K562 (cell line): ENCODE data around the gene C1orf216. TPM values are rescaled to one million over a fixed set of nuclear protein-coding genes. Genes with fewer than 3 reads are reported as not detected.

Source experiments
- ATF7 ChIP-seq: fragments of 450-650 bp; IDR thresholded peaks from 2 replicates; pipeline ENCODE4 v1.7.1; 2014; ENCODE audit warnings: mild to moderate bottlenecking, moderate library complexity
- CBFB ChIP-seq: sonication (generic); formaldehyde crosslinking; IDR thresholded peaks from 2 replicates; pipeline ENCODE4 v1.4.0; 2020; ENCODE audit warnings: mild to moderate bottlenecking, missing genetic modification reagents
- CHAMP1 ChIP-seq: fragments of 450-650 bp; IDR thresholded peaks from 2 replicates; pipeline ENCODE4 v1.6.1; 2016; ENCODE audit warnings: mild to moderate bottlenecking
- CTBP1 ChIP-seq: fragments of 450-650 bp; IDR thresholded peaks from 2 replicates; pipeline ENCODE4 v1.6.1; 2016; ENCODE audit warnings: borderline replicate concordance
- CUX1 ChIP-seq: fragments of 200-800 bp; sonication (Bioruptor generic); IDR thresholded peaks from 2 replicates; pipeline ENCODE4 v1.6.1; 2016; ENCODE audit warnings: missing genetic modification characterization, missing compliant biosample characterization
- E2F6 ChIP-seq, 2 experiments: IDR thresholded peaks; 2 replicates each; pipeline ENCODE4 v1.6.1; 2011; ENCODE audit warnings: borderline replicate concordance in 1 of 2, control low read depth in 1 of 2, low read depth in 1 of 2, low read length in 1 of 2, mild to moderate bottlenecking in 1 of 2, mixed read lengths in 1 of 2, moderate library complexity in 1 of 2; ENCODE audit not compliant: insufficient read depth in 1 of 2, insufficient read length in 1 of 2, poor library complexity in 1 of 2, severe bottlenecking in 1 of 2; ENCODE audit errors: extremely low read depth in 1 of 2
- MYC ChIP-seq, 2 experiments: fragments of 250-450 bp in 1 of 2; sonication (Bioruptor Pico) in 1 of 2; IDR thresholded peaks; 2 replicates each; pipeline versions ENCODE4 v1.5.1 to v1.6.1; 2012 to 2021; ENCODE audit warnings: low read depth in 2 of 2, borderline replicate concordance in 1 of 2, improper control_type of control experiment in 1 of 2, low read length in 1 of 2, mild to moderate bottlenecking in 1 of 2, moderate library complexity in 1 of 2
- TCF3 ChIP-seq: sonication (generic); formaldehyde crosslinking; IDR thresholded peaks from 2 replicates; pipeline ENCODE4 v1.4.0; 2020; ENCODE audit warnings: mild to moderate bottlenecking, missing genetic modification reagents
- polyA plus RNA-seq, 8 experiments: library from polyadenylated mRNA; depleted of rRNA in 4 of 8; stranded (reverse) in 5 of 8; unstranded in 3 of 8; fragments of >200 nt; fragmentation: Nextera tagmentation in 2 of 8; fragmentation: Illumina TruSeq in 1 of 8; extraction: Ambion mirVana in 2 of 8; extraction: Trizol in 1 of 8; gene quantifications; 2 replicates each; pipeline versions ENCODE4 v1.2.1 to v1.2.3, GENCODE V29; 2011 to 2014; ENCODE audit warnings: inconsistent platforms in 1 of 8, missing spikeins in 1 of 8
- total RNA-seq, 7 experiments: library from RNA; depleted of rRNA in 6 of 7; stranded (reverse); fragments of >200 nt in 6 of 7; fragmentation: Illumina TruSeq in 2 of 7; extraction: Trizol in 2 of 7; gene quantifications; 2 replicates each; pipeline versions ENCODE4 v1.2.1 to v1.2.3, GENCODE V29; 2011 to 2021; ENCODE audit warnings: low replicate concordance in 1 of 7

The C1orf216 gene
- total and polyA plus RNA-seq, 9 of the 15 experiments (the other 6 are each of a cell fraction or from before 2014, with no cell fraction given), result 3.4 to 25.1 (median 15.0) TPM

- TF ChIP-seq E2F6 (IDR thresholded peaks at IDR 0.05; ENCODE audit: borderline replicate concordance in 1 of 2, extremely low read depth in 1 of 2, insufficient read depth in 1 of 2, insufficient read length in 1 of 2, low read depth in 1 of 2, low read length in 1 of 2, poor library complexity in 1 of 2, severe bottlenecking in 1 of 2) (peak in 1 of 2 experiments; percentile 11), CBFB (no peak), TCF3 (no peak), CUX1 (CRISPR knock-in tag) (no peak), ATF7 (peak; percentile 11; the same call in 1 of the 2 replicates), CHAMP1 (no peak), MYC (IDR thresholded peaks at IDR 0.05; ENCODE audit: low read depth, low read length) (no peak; the same call in 1 of the 2 replicates), MYC (CRISPR knock-in tag; IDR thresholded peaks at IDR 0.05; ENCODE audit: borderline replicate concordance, low read depth) (0 out of 2 replicates have a peak, but pooled peaks have one; percentile 36), CTBP1 (peak; percentile 18; the same call in 1 of the 2 replicates)
- TF ChIP-seq, all 486 proteins: peak for 46
Measured at GRCh38 chr1:35717911-35718476, 690 bp downstream of the C1orf216 start (continued).
